Tibial nerve (tissue), 4 donors: ENCODE results near the gene CDRT15L2. TPM values are rescaled to one million over a fixed set of nuclear protein-coding genes. Genes with fewer than 3 reads are reported as not detected.
"Not testable (repeated sequence)": the region's sequence is repeated elsewhere in the genome, so short reads cannot be mapped to it uniquely, and the experiment has no call there.

Experiments
- DNase-seq, 2 donors: peaks; one replicate each; pipeline ENCODE4 v3.0.0-alpha.2; 2019; ENCODE audit warnings: low spot score in 2 of 2
- H3K27ac ChIP-seq, 4 donors: fragments of 200-600 bp; sonication (generic) in 3 of 4; one replicate each; pipeline ENCODE4 v1.5.1; 2017 to 2019; ENCODE audit warnings: mild to moderate bottlenecking in 1 of 4
- H3K27me3 ChIP-seq, 2 donors: fragments of 200-600 bp; sonication (generic) in 1 of 2; one replicate each; pipeline versions ENCODE4 v1.5.1 to v1.6.0; 2017 to 2019
- H3K36me3 ChIP-seq, 3 donors: fragments of 200-600 bp; sonication (generic); one replicate each; pipeline ENCODE4 v1.5.1; 2018 to 2019
- H3K4me1 ChIP-seq, 4 donors: fragments of 200-600 bp; sonication (generic) in 3 of 4; one replicate each; pipeline ENCODE4 v1.5.1; 2017 to 2019
- H3K4me3 ChIP-seq, 4 donors: fragments of 200-600 bp; sonication (generic) in 3 of 4; one replicate each; pipeline ENCODE4 v1.5.1; 2017 to 2019; ENCODE audit warnings: mild to moderate bottlenecking in 1 of 4, moderate library complexity in 1 of 4
- H3K9me3 ChIP-seq, 4 donors: fragments of 200-600 bp; sonication (generic) in 3 of 4; one replicate each; pipeline ENCODE4 v1.5.1; 2017 to 2019
- CTCF ChIP-seq, 5 experiments: fragments of 200-600 bp in 3 of 5; fragments of 450-650 bp in 2 of 5; sonication (generic) in 3 of 5; IDR thresholded peaks; one replicate each; pipeline ENCODE4 v1.5.1; 2016 to 2019; ENCODE audit warnings: antibody characterized with exemption in 5 of 5, mild to moderate bottlenecking in 3 of 5, moderate library complexity in 2 of 5
- EP300 ChIP-seq, 2 donors: sonication (generic); formaldehyde crosslinking; IDR thresholded peaks; one replicate each; pipeline ENCODE4 v1.6.1; 2017; ENCODE audit warnings: antibody characterized with exemption in 2 of 2, mild to moderate bottlenecking in 1 of 2
- POLR2A ChIP-seq, 2 donors: fragments of 450-650 bp; IDR thresholded peaks; one replicate each; pipeline ENCODE4 v1.6.1; 2017; ENCODE audit warnings: antibody characterized with exemption in 2 of 2, mild to moderate bottlenecking in 2 of 2, moderate library complexity in 2 of 2
- WGBS, 2 donors: methylation state at CpG; one replicate each; pipeline ENCODE4 v1.1.5; 2018; 5-methylcytosine and 5-hydroxymethylcytosine counted together
- total RNA-seq, 4 donors: library from RNA; depleted of rRNA; stranded (reverse); fragments of >200 nt; gene quantifications; one replicate each; pipeline ENCODE4 v1.1.0, GENCODE V29; 2016

The CDRT15L2 gene
- total RNA-seq, 4 donors from 2014 or later, result not detected

- not testable (repeated sequence) for H3K9me3 ChIP-seq, H3K36me3 ChIP-seq, DNase-seq, H3K27ac ChIP-seq, H3K27me3 ChIP-seq, H3K4me3 ChIP-seq, H3K4me1 ChIP-seq
- WGBS, 2 donors, result 88 to 97% methylated on average over 8 to 9 of the region's 9 CpGs
Observed at GRCh38 chr17:20559018-20559417, 20.5 kb upstream of the CDRT15L2 start.

GRCh38 chr17:20562587-20562986, 16.9 kb upstream of the CDRT15L2 start:
- H3K27ac ChIP-seq, result no peak overlapping the region
- 90% methylated on average over 3 of the region's 3 CpGs for WGBS, 2 donors
- no peak for DNase-seq
- no peaks in the 10 kb centered on the region for H3K4me1 ChIP-seq
- no peaks in the 10 kb centered on the region for H3K36me3 ChIP-seq
- peaks cover 0 to 6% (median 0%) of the 10 kb centered on the region in 4 donors for H3K9me3 ChIP-seq
- H3K27me3 ChIP-seq, result no peaks in the 10 kb centered on the region
- no peak for TF ChIP-seq EP300 (IDR thresholded peaks at IDR 0.05)
- TF ChIP-seq POLR2A (IDR thresholded peaks at IDR 0.05), result no peak
- no peak for TF ChIP-seq CTCF (IDR thresholded peaks at IDR 0.05)
- H3K4me3 ChIP-seq, result no peak overlapping the region

- not testable (repeated sequence) for DNase-seq, H3K4me1 ChIP-seq, H3K36me3 ChIP-seq, H3K27ac ChIP-seq, H3K27me3 ChIP-seq, H3K4me3 ChIP-seq
- peaks cover 0 to 11% (median 0%) of the 10 kb centered on the region in 4 donors for H3K9me3 ChIP-seq
- 76 to 91% methylated on average over 5 of the region's 5 CpGs for WGBS, 2 donors
Observed at GRCh38 chr17:20565245-20565644, 14.3 kb upstream of the CDRT15L2 start.

- peaks cover 0 to 11% (median 0%) of the 10 kb centered on the region in 4 donors for H3K9me3 ChIP-seq
- H3K4me1 ChIP-seq, result no peaks in the 10 kb centered on the region
- H3K4me3 ChIP-seq, result no peak overlapping the region
- H3K27ac ChIP-seq, result no peak overlapping the region
- H3K27me3 ChIP-seq, result no peaks in the 10 kb centered on the region
- TF ChIP-seq POLR2A (IDR thresholded peaks at IDR 0.05) (no peak), CTCF (IDR thresholded peaks at IDR 0.05) (no peak), EP300 (IDR thresholded peaks at IDR 0.05) (no peak)
- WGBS, 2 donors, result 88 to 91% methylated on average over 5 of the region's 5 CpGs
- H3K36me3 ChIP-seq, result no peaks in the 10 kb centered on the region
- no peak for DNase-seq
Observed at GRCh38 chr17:20565711-20566110, 13.8 kb upstream of the CDRT15L2 start.

- not testable (repeated sequence) for H3K27ac ChIP-seq, H3K27me3 ChIP-seq, DNase-seq, H3K4me1 ChIP-seq, H3K36me3 ChIP-seq, H3K4me3 ChIP-seq
- 59 to 67% methylated on average over 12 of the region's 12 CpGs for WGBS, 2 donors
- H3K9me3 ChIP-seq, result peaks cover 0 to 11% (median 0%) of the 10 kb centered on the region in 4 donors
Observed at GRCh38 chr17:20566736-20567135, 12.8 kb upstream of the CDRT15L2 start.

- H3K4me3 ChIP-seq, H3K27me3 ChIP-seq, H3K4me1 ChIP-seq, H3K27ac ChIP-seq, H3K9me3 ChIP-seq, H3K36me3 ChIP-seq, DNase-seq: not testable (repeated sequence)
- 51 to 69% methylated on average over 6 of the region's 6 CpGs for WGBS, 2 donors
Observed at GRCh38 chr17:20567421-20567820, 12.1 kb upstream of the CDRT15L2 start.

GRCh38 chr17:20568604-20569003, 10.9 kb upstream of the CDRT15L2 start:
- WGBS, 2 donors, result 68 to 75% methylated on average over 7 to 8 of the region's 8 CpGs

GRCh38 chr17:20571653-20572052, 7.9 kb upstream of the CDRT15L2 start:
- not testable (repeated sequence) for H3K4me1 ChIP-seq, H3K9me3 ChIP-seq, H3K36me3 ChIP-seq, H3K27me3 ChIP-seq, H3K4me3 ChIP-seq, DNase-seq, H3K27ac ChIP-seq
- WGBS, 2 donors, result 87 to 98% methylated on average over 8 to 11 of the region's 13 CpGs

More at GRCh38 chr17:20568604-20569003, 10.9 kb upstream of the CDRT15L2 start:
- not testable (repeated sequence) for H3K36me3 ChIP-seq, H3K9me3 ChIP-seq, H3K27ac ChIP-seq, H3K4me3 ChIP-seq, H3K4me1 ChIP-seq, H3K27me3 ChIP-seq, DNase-seq

GRCh38 chr17:20573216-20573615, 6.3 kb upstream of the CDRT15L2 start:
- H3K9me3 ChIP-seq, DNase-seq, H3K4me3 ChIP-seq, H3K27me3 ChIP-seq, H3K4me1 ChIP-seq, H3K27ac ChIP-seq, H3K36me3 ChIP-seq: not testable (repeated sequence)
- 83 to 92% methylated on average over 7 of the region's 8 CpGs for WGBS, 2 donors

- H3K4me1 ChIP-seq, H3K4me3 ChIP-seq, H3K36me3 ChIP-seq, H3K27me3 ChIP-seq, DNase-seq, H3K27ac ChIP-seq, H3K9me3 ChIP-seq: not testable (repeated sequence)
- 38 to 47% methylated on average over 2 of the region's 2 CpGs for WGBS, 2 donors
Observed at GRCh38 chr17:20575071-20575470, 4.5 kb upstream of the CDRT15L2 start.

GRCh38 chr17:20583891-20584577, 4.5 kb downstream of the CDRT15L2 start:
- not testable (repeated sequence) for H3K4me3 ChIP-seq, H3K4me1 ChIP-seq, H3K36me3 ChIP-seq, H3K9me3 ChIP-seq, H3K27me3 ChIP-seq, DNase-seq, H3K27ac ChIP-seq
- WGBS, 2 donors, result 92% methylated on average over 4 of the region's 14 CpGs; no CpG with 5 or more reads in 1 of the 2 donors
